Activated CD8-positive, alpha-beta memory T cell treated with anti-CD3 and anti-CD28 coated beads, Interleukin-2, amount 50 U/mL, for 24 hours (primary cell): Measurements from ENCODE around the gene TERF2IP.

Experiments used
- DNase-seq: peaks from one replicate; pipeline ENCODE4 v3.0.0-alpha.2; 2020; ENCODE audit errors: extremely low read depth

TERF2IP gene, protein sequence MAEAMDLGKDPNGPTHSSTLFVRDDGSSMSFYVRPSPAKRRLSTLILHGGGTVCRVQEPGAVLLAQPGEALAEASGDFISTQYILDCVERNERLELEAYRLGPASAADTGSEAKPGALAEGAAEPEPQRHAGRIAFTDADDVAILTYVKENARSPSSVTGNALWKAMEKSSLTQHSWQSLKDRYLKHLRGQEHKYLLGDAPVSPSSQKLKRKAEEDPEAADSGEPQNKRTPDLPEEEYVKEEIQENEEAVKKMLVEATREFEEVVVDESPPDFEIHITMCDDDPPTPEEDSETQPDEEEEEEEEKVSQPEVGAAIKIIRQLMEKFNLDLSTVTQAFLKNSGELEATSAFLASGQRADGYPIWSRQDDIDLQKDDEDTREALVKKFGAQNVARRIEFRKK

DNA sequence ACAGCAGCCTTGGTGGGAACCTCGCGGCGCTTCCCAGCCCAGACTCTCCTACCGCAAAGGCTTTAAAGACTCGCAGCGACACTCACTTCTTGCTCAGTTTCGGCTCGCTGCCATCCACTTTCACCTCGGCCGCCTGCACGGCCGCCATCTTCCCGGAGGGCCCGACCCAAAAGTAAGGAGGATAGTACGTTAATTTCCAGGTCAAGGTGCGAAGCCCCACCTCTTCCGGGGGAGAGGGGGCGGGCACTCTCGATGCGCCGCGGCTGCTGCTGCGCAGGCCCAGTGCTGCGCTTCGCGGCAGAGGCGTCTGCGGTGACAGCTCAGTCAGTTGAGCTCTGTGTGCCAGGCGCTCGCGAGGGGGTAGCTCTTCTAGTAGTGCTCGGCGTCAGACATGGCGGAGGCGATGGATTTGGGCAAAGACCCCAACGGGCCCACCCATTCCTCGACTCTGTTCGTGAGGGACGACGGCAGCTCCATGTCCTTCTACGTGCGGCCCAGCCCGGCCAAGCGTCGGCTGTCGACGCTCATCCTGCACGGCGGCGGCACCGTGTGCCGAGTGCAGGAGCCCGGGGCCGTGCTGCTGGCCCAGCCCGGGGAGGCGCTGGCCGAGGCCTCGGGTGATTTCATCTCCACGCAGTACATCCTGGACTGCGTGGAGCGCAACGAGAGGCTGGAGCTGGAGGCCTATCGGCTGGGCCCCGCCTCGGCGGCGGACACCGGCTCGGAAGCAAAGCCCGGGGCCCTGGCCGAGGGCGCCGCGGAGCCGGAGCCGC, at the start of gene TERF2IP, which contains the start of gene KARS1:
TSS of gene TERF2IP (plus strand) at position 282 of the 773 bp plus-strand sequence. CDS start at position 392, 110 bp downstream.
TSS of gene KARS1 (minus strand) at position 174 of the 773 bp plus-strand sequence. CDS start at position 148, 26 bp downstream.
- DNase-seq, result peak; percentile 83

DNA sequence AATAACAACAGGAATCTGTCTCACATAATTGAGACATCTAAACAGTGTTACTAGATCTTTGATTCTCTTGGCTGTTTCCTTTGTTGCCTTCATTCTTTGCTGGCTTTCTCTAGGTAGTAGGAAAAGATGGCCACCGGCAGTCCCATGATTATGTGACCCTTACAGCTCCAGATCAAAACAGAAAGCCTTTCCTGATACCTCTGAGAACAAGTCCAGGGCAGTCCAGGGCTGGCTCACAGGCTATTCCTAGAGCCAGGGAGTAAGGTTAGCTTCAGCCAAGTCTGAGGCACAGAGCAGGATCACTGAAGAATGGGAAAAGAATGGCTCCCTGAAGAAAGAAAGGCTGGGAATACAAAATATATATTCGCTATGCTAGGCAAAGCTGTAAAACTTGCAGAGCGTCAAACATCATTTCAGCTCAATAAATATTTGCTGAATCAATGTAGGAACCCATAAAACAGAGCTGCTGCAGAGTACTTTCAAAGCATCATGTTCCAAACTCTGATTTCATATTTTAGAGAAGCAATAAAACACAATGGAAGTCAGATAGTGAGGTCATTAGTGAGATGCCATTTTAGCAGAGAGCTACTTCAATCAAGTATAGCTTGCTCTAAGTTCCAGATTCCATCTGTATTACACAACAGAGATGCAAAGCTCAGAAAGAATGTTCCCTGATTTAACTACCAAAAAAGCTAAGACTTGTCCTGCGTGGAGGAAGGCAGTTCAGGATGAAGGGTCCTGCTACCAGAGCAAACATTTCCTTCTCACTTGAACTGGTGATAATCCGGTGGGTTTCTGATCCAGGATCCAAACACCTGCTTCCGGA, 47.9 kb upstream of the TERF2IP start:
- DNase-seq, result no peak

DNA sequence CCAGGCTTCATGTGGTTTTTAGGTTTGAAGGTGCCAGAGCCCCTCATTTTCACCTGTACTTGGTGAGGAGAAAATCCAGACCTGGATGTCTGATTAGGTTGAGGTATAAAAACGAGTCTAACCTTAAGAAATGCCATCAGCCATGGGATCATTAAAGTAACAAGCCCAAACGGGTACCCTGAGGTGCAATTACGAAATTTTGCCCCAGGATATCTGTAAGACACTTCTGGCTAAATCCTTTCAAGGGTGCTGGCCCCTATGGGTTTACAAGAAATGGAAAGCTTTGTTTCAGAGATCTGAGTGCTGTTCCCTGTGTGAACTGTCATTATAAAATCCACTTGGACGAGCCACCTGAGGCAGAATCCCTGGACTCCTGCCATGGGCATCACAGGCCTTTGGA, 44.3 kb upstream of the TERF2IP start:
- DNase-seq, result no peak

DNA sequence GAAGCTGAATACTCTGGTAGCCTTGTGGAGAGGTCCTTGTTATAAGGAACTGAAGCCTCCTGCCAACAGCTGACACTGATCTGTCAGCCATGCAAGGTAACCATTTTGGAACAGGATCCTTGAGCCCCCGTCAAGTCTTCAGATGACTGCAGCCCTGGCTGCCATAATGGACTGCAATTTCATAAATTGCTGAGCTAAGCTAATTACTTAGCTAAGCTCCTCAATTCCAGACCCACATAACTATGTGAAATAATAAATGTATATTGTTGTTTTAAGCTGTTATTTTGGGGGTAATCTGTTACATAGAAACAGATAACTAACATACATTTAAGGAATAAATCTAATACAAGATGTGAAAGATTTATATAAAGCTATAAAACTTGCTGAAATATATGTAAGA, 41.1 kb upstream of the TERF2IP start:
- DNase-seq, result no peak

DNA sequence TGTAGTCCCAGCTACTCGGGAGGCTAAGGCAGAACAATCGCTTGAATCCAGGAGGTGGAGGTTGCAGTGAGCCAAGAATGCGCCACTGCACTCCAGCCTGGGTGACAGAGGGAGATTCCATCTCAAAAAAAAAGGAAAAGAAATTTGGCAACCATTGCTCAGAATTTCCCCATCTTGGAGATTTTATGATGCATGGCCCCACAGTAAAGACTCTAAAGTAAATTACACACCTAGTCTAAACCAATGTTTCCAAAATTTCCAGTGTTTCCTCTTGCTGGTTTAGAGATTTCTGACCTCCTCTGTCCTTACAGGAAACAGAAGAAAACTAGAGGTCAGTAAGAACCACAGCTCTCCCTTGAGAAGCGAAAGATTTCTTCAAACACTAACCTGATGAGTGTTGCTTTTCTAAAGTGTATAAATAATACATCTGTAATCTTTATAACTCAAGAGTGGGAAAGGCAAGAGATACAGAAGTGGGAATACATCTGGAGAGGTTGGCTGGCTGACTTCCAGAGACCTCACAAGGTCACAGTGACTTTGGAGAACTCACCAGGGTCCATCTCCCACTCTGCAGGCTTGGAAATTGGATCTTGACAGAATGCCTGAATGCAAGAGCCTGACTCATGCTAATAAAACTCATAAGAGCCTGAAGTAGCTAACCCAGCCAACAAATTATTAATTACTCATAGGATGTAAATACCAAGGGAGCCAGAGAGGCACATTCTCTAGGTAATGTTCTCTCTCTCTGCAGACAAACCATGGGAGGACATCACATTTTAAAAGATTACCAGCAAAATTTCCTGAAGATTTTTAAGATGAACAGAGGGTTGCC, 33.3 kb upstream of the TERF2IP start:
- no peak for DNase-seq

DNA sequence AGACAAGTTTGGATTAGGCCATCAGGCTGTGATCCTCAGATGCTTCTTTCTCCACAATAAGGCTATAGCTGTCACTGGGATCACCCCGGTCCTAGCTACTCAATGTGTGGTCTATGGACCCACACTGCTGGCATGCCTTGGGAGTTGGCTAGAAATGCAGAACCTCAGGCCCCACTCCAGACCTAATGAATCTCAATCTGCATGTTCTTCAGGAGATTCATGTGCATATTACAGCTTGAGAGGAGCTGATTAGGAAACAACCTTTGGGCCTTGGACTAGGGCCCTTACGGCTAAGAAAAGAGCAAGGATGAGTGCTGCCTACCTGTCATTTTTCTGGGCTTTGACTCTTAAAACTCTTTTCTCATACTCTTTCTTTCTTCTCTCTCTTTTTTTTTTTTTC, 32.0 kb upstream of the TERF2IP start:
- no peak for DNase-seq

DNA sequence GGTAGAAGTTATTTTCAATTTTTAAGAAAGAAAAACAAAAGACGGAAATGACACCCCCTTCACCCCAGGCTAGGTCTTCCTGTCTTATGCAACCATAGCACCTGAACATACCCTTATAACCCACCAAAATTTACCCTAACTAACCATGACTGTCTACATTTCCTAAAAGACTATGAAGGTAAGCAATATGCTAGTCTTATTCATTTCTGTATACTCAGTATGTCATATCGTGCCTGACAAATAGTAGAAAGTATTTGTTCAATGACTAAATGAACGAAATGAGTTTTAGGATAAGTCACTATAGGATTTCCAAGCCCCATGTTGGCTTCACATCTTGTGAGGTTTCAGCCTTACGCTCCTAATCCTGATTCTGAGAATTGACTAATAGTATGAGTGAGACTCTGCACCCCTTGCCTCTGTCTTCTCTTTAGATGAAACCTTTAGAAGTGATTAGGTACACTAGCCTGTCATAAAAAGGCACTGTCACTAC, 31.0 kb upstream of the TERF2IP start:
- no peak for DNase-seq

DNA sequence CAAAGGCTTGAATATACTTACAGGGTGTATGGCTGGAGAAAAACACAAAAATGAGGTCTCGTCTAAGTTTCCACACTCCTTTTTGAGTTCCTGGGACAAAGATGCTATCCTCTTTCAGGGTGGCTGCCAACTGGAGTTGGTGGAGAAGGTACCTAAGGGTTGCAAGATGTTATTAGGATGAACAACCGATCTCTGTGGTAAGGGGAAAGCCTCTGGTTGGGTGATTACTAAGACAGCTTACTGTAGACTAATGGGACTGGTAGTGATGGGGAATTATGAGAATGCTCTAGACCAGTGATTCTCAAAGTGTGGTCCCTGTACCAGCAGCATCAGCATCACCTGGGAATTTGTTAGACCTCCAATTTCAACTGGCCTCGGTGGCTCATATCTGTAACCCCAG, 30.5 kb upstream of the TERF2IP start:
- no peak for DNase-seq

DNA sequence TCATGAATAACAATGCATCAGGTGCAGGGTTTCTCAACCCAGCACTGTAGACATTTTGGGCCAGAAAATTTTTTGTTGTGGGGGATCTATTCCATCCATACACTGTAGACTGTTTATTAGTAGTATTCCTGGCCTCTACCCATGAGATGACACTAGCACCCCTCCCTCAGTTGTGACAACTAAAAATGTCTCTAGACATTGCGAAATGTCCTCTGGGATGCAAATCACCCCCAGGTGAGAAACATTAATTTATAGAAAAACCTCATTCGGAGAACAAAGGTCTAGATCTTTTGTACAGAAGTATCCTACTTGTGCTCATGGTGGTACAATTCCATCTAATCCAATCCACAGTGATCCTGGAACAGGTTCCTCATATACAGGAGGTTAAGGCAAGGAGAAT, 28.8 kb upstream of the TERF2IP start:
- DNase-seq, result no peak

DNA sequence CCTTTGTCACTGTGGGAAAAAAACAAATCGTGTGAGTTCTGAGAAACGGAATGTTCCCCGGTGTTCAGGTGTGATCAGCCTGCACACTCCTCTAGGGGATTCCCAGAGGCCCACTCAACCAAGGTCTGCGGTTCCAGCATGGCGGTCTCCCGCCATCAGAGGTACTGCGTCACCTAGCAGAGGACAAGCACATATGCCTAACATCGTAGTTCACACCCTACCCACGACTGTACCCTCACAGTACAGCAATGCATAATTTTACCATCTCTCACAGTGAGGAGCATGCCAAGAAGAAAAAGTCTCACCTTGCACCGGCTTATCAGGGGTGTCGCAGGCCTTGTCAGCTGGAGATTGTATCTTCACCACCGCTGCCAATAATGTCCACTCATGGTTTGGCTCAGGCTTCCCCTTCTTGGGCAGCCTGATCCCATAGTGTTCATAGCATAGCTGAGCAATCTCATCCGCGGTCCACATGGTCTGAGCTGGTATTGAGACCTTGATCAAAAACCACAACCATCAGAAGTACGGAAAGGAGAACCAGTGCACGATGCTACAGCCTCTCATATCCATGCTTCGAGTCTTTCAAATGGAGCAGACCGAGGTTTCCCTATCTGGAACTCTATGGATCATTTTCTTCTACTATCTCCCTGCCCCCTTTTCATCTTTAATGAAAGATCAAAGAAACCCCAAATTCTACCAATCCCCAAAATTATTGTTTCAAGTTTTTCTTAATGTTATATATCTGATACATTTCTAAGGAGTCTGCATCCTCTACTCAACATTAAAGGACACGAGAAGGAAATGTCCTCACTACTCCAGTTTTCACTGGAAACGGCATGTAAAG, 27.0 kb upstream of the TERF2IP start:
- no peak for DNase-seq

DNA sequence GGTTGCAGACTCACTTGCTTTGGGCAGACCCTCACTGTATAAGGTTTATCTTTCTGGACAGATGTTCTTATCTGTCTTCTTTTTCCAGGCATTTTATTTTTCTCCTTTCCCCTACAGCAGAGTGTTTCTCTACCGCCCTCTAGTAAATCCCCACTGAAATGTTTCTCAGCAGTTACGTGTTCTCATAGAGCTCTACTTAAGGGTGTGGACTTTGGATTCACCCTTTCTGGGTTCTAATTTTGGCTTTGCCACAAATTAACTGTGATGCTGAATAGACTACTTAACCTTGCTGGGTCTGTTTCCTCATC, 26.4 kb upstream of the TERF2IP start:
- no peak for DNase-seq

DNA sequence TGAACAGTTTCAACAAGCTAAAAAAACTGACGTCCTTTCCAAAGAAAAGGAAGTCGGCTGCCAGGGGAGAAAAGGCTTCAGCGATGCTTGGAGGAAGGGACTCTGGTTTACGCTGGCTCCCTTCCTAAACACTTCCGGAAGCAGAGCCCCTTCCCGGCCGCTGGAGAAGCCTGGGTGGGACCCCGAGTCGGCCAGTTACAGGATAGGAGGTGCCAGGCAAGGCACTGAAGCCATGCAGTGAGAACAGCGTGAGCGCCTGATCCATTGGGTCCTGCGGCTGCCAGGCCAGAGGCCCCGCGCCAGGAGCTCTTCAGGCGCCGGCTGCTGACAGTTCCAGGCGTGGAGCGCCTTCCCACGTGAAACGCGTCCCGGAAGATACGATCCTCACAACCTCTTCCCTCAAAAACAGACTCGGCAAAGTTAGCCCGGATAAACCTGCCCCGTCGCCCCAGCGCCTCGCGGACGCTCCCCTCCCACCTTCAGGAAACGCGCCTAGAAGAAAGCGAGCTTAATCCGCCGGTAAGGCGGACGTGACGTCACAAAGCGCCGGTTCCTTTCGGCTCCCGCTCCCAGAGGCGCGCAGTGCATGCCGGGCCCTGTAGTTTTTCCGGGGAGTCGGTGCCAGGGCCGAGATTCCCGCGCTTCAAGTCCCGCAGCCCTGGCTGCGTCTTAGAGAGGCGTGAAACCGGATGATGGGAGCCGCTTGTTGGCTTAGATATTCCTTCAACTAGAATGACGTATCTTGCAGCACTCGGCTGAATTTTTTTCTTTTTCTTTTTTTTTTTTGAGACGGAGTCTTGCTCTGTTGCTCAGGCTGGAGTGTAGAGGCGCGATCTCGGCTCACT, 24.6 kb upstream of the TERF2IP start, which contains the start of gene ADAT1:
TSS of gene ADAT1 (minus strand) at position 521 of the 845 bp plus-strand sequence. CDS start 2,482 bp downstream, outside the sequence.
- DNase-seq, result peak; percentile 93

DNA sequence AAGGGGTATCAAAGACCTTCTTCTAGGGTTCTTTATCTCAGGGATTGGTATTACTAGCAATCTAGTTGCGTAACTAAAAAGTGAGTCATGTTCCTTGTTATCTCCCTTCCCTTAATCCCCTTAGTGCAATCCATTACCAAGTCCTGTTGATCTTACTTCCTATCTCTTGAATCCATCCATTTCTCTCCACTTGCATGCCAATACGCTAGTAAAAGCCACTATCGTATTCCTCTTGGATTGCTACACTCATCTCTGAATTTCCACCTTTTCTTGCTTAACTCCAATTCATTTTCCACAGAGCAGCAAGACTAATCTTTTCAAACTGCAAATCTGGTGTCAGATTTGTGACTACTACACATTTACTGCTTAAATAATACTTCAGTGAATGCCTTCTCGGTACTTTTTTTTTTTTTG, 22.6 kb upstream of the TERF2IP start:
- DNase-seq, result no peak

DNA sequence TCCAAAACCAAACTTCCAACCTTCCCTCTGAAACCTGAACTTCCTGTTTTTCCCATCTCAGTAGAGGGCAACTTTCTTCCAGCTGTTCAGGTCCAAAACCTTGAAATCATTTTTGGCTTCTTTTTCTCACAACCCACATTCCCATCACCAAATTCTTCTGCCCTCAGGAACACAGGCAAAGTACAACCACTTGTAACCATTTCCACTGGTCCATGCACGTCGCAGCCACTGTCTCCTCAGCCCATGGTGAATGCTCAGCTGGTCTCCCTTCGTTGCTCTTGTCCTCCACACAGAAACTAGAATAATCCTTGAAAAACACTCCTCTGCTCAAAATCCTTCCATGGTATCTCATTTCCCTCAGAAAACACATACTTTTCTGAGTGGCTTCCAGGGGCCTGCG, 20.8 kb upstream of the TERF2IP start:
- DNase-seq, result no peak

DNA sequence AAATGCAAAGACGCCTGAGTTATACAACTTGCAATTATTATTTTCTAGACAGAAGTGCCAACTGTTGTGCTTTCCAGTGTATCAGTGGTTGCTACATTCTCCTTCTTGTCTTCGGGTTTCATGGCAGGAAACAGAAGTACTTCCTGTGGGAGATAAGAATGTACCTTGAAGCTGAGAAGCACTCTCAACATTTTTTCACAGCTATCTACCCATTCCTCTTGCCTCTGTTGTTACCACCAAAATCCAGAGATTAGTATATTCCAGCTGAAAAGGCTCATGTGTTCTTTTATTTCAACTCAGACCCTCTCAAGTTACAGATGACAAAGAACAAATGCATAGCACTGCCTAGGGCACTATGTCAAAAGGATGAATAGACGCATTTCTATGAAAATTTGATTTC, 19.7 kb upstream of the TERF2IP start:
- no peak for DNase-seq

DNA sequence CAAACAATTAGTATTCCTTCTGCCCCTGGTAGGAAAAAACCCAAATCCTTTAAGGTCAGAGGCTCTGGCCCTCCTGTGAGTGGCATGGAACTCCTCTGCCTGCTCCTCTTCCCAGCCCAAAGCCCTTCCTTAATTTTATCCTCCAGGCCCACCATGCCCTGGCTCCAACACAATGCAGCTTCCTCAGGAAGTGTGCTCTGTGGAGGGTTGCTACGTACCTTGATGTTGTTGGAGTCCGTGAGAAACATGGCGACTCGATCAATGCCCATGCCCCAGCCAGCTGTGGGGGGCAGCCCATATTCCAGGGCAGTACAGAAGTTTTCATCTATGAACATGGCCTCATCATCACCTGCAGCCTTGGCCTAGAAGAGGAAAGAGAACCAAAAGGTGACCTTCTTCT, 19.2 kb upstream of the TERF2IP start:
- DNase-seq, result no peak

DNA sequence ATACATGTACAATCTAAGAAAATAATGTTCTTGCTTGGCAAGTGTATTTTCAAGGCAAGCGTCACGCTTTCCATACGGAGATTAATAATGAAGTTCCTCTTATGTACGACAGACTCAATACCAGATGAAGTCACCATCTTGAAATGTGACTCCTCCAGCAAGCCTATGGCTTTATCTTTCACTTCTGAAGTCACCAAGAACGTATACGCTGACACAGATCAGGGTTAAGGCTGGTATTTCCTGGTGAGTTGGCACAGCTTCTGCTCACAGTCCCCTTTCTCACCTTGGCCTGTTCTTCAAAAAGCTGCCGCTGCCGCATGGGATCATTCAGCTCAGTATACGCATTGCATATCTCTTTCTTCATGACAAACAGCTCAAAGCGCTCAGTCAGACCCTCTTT, 18.4 kb upstream of the TERF2IP start:
- DNase-seq, result no peak

DNA sequence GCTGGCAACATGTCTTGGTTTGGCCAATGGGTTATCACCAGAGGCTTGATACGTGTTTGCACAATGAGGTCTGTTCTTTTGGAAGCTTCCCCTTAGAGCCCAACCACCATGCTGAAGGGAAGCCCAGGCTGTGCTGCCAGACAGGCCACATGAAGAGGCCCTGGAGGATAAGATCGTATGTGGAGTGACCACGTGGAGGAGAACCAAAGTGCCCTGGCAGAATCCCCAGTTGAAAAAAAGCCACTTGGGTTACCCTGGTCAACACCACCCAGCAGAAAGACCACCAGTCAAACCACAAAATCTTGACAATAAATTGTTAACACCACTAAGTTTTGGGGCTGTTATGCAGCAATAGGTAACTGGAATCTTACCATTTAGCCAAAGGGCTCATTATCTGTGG, 17.5 kb upstream of the TERF2IP start:
- DNase-seq, result no peak

DNA sequence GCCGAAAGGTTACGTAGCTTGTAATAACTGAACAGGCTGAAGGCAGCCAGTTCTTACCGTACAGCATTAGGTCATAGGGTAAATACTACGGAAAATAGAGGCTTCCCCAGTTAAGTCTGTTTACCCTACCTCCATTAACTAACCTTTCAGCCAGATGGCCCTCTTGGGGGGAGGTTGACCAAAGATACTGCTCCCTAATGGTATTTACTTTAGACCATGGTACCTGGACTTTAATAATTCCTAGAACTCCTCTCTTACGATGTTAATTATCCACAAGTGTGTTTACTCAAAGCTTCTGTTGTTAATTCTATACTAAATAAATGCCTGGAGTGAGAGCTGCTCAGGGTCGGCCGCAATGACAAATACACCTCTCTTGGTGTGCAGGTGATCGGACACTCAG, 14.7 kb upstream of the TERF2IP start:
- DNase-seq, result no peak
